ENCODE data around the gene FAM209B.
"Not testable (repeated sequence)": the region's sequence is repeated elsewhere in the genome, so short reads cannot be mapped to it uniquely, and the experiment has no call there.

FAM209B gene

GRCh38 chr20:56532946-56533345 lies at the start of gene FAM209B:
Gene FAM209B (plus strand): TSS chr20:56533246. CDS start chr20:56533342, 96 bp downstream.
- not testable (repeated sequence) for FAIRE-seq

GRCh38 chr20:56483970-56484369 lies 49.1 kb upstream of the FAM209B start:
- FAIRE-seq: no peak
- DNase-seq (ENCODE audit: insufficient read length, low spot score): no peak

More at GRCh38 chr20:56532946-56533345, at the start of gene FAM209B:
- not testable (repeated sequence) for DNase-seq (ENCODE audit: insufficient read length, low spot score)

- DNase-seq (ENCODE audit: insufficient read length, low spot score): no peak
- FAIRE-seq: no peak
Observed at GRCh38 chr20:56487216-56487615, 45.8 kb upstream of the FAM209B start.

- no peak for FAIRE-seq
Observed at GRCh38 chr20:56488566-56488965, 44.5 kb upstream of the FAM209B start.

GRCh38 chr20:56501116-56501515 lies 31.9 kb upstream of the FAM209B start:
- no peak for FAIRE-seq
- DNase-seq (ENCODE audit: insufficient read length, low spot score): no peak

More at GRCh38 chr20:56488566-56488965, 44.5 kb upstream of the FAM209B start:
- no peak for DNase-seq (ENCODE audit: insufficient read length, low spot score)

- DNase-seq (ENCODE audit: insufficient read length, low spot score) (no peak), FAIRE-seq (no peak)
Observed at GRCh38 chr20:56503916-56504315, 29.1 kb upstream of the FAM209B start.

GRCh38 chr20:56504373-56505005 lies 28.6 kb upstream of the FAM209B start:
- no peak for DNase-seq (ENCODE audit: insufficient read length, low spot score)
- FAIRE-seq: no peak

- FAIRE-seq: no peak
- DNase-seq (ENCODE audit: insufficient read length, low spot score): no peak
Observed at GRCh38 chr20:56506103-56506502, 26.9 kb upstream of the FAM209B start.

- no peak for FAIRE-seq
- no peak for DNase-seq (ENCODE audit: insufficient read length, low spot score)
Observed at GRCh38 chr20:56511926-56512325, 21.1 kb upstream of the FAM209B start.

GRCh38 chr20:56513161-56514150 lies 19.6 kb upstream of the FAM209B start:
- no peak for DNase-seq (ENCODE audit: insufficient read length, low spot score)
- FAIRE-seq: no peak

- FAIRE-seq: no peak
- no peak for DNase-seq (ENCODE audit: insufficient read length, low spot score)
Observed at GRCh38 chr20:56516631-56517030, 16.4 kb upstream of the FAM209B start.

- FAIRE-seq (no peak), DNase-seq (ENCODE audit: insufficient read length, low spot score) (no peak)
Observed at GRCh38 chr20:56517211-56517610, 15.8 kb upstream of the FAM209B start.

GRCh38 chr20:56517641-56518040 lies 15.4 kb upstream of the FAM209B start:
- FAIRE-seq (no peak), DNase-seq (ENCODE audit: insufficient read length, low spot score) (no peak)

GRCh38 chr20:56518126-56518525 lies 14.9 kb upstream of the FAM209B start:
- FAIRE-seq: no peak
- DNase-seq (ENCODE audit: insufficient read length, low spot score): no peak

- FAIRE-seq: no peak
- DNase-seq (ENCODE audit: insufficient read length, low spot score): no peak
Observed at GRCh38 chr20:56518721-56519398, 14.2 kb upstream of the FAM209B start.

- no peak for FAIRE-seq
- DNase-seq (ENCODE audit: insufficient read length, low spot score): no peak
Observed at GRCh38 chr20:56519551-56519950, 13.5 kb upstream of the FAM209B start.

- FAIRE-seq: no peak
- DNase-seq (ENCODE audit: insufficient read length, low spot score): no peak
Observed at GRCh38 chr20:56520180-56520579, 12.9 kb upstream of the FAM209B start.

- FAIRE-seq: not testable (repeated sequence)
Observed at GRCh38 chr20:56520746-56521354, 12.2 kb upstream of the FAM209B start.

GRCh38 chr20:56522311-56522710 lies 10.7 kb upstream of the FAM209B start:
- DNase-seq (ENCODE audit: insufficient read length, low spot score) (no peak), FAIRE-seq (no peak)

More at GRCh38 chr20:56520746-56521354, 12.2 kb upstream of the FAM209B start:
- not testable (repeated sequence) for DNase-seq (ENCODE audit: insufficient read length, low spot score)

GRCh38 chr20:56524444-56524843 lies 8.6 kb upstream of the FAM209B start, which contains the start of gene FAM209A:
Gene FAM209A (plus strand): TSS chr20:56524744. CDS start chr20:56524809, 65 bp downstream.
- not testable (repeated sequence) for DNase-seq (ENCODE audit: insufficient read length, low spot score); FAIRE-seq

Data from GM19239 (cell line).